ENCODE data around the gene BSX. TPM values are rescaled to one million over a fixed set of nuclear protein-coding genes. Genes with fewer than 3 reads are reported as not detected.

Gene BSX
- total RNA-seq, 2 experiments from 2014 or later, result not detected

DNA sequence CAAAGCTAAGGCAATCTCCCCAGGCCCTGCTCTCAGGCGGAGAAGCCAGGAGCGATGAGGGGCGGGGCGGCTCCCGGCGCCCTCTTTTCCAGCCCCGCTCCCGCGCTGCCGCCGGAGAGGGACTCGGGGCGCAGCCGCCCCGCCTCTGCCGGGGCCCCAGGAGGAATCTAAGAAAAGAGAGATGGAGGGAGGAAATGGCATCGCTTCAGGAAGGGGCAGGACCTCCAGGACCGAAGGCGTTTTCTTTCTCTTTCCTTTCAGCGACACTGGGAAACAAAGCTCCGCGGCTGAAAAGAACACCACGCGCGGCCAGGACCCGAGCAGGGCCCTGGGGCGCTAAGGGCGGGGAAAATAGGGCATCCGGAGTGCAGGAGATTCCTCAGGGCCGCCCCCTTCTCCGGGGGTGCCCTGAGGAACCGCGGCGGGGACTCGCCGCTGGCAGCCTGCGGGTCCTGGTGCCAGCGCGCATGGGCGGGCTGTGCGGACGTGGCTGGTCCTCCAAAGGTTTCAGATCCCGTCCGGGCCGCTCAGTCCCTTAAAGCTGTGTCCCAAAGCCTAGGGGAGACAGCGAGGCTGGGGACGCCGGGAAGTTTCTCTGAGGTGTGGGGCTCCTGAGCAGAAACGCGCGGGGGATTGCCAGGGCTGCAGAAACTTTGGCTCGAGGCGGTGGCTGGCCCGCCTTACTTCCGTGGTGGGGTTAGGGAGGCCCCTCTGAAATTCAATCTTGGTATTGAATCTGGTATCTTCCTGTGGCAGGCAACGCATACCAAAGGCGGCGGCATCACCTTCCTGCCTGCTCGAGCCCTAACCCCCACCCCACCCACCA lies 2.8 kb upstream of the BSX start:
- intact Hi-C loops (cut with micrococcal nuclease), result no loop called here
- ChIA-PET POLR2A (no interaction called here), CTCF (interaction anchor here (1.0 to 1.9 kb wide), 2 partner anchors 39 to 121 kb away, joined by 3 to 4 read pairs; no protein-coding TSS in a partner anchor)
- Mint-ChIP-seq H3K27ac (no peak overlapping the region), H3K36me3 (ENCODE audit: low read depth) (no peaks in the 10 kb centered on the region), H3K4me3 (peak overlapping the region; percentile 81), H3K4me1 (ENCODE audit: low read depth) (peaks cover 17% of the 10 kb centered on the region), H3K27me3 (peaks cover 74% of the 10 kb centered on the region), H3K9me3 (peaks cover 3% of the 10 kb centered on the region)
- peak; percentile 32 for DNase-seq
- ATAC-seq, result peak; percentile 61
- TF ChIP-seq, protein P1, sequence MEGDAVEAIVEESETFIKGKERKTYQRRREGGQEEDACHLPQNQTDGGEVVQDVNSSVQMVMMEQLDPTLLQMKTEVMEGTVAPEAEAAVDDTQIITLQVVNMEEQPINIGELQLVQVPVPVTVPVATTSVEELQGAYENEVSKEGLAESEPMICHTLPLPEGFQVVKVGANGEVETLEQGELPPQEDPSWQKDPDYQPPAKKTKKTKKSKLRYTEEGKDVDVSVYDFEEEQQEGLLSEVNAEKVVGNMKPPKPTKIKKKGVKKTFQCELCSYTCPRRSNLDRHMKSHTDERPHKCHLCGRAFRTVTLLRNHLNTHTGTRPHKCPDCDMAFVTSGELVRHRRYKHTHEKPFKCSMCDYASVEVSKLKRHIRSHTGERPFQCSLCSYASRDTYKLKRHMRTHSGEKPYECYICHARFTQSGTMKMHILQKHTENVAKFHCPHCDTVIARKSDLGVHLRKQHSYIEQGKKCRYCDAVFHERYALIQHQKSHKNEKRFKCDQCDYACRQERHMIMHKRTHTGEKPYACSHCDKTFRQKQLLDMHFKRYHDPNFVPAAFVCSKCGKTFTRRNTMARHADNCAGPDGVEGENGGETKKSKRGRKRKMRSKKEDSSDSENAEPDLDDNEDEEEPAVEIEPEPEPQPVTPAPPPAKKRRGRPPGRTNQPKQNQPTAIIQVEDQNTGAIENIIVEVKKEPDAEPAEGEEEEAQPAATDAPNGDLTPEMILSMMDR (IDR thresholded peaks at IDR 0.05), result no peak

DNA sequence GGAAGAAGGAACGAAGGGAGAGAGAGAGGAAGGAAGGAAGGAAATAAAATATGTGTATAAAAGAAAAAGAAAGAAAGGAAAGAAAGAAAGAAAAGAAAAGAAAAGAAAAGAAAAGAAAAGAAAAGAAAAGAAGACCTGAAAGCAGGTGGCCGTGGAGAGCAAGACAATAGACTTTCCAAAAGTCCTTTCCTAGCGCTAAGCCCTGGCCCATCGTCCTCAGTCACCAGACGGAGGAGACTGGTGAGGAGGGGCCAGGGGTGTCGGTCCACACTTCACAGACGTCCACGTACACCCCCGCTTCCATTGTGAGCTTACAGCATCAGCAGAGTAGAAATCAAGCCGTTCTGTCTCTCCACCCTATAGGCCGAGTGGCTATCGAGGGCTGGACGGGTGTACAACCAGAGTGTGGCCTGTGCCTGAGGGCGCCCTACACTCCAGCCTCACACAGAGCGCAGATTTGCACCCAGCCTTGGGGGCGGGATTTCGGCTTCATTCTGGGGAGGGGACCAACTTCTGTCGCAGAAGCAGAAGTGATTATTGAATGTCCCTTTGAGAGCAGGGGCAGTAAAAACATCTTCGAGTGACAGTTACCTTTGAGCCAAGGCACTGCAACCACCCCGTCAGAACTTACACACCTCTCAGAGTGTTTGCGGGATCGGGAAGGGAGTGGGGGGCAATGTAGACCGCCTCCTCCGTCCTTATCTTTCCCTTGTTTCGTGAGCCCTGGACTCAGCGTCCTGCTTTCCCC lies 2.0 kb upstream of the BSX start:
- ATAC-seq (no peak), DNase-seq (no peak)
- Mint-ChIP-seq H3K4me3 (peak overlapping the region; percentile 81), H3K27me3 (peaks cover 79% of the 10 kb centered on the region), H3K27ac (no peak overlapping the region), H3K4me1 (ENCODE audit: low read depth) (peaks cover 20% of the 10 kb centered on the region), H3K36me3 (ENCODE audit: low read depth) (no peaks in the 10 kb centered on the region), H3K9me3 (no peaks in the 10 kb centered on the region)
- TF ChIP-seq, protein P1 (IDR thresholded peaks at IDR 0.05), result no peak
- CTCF ChIA-PET, result no interaction called here
- intact Hi-C loops (cut with micrococcal nuclease), result no loop called here
- POLR2A ChIA-PET, result no interaction called here

DNA sequence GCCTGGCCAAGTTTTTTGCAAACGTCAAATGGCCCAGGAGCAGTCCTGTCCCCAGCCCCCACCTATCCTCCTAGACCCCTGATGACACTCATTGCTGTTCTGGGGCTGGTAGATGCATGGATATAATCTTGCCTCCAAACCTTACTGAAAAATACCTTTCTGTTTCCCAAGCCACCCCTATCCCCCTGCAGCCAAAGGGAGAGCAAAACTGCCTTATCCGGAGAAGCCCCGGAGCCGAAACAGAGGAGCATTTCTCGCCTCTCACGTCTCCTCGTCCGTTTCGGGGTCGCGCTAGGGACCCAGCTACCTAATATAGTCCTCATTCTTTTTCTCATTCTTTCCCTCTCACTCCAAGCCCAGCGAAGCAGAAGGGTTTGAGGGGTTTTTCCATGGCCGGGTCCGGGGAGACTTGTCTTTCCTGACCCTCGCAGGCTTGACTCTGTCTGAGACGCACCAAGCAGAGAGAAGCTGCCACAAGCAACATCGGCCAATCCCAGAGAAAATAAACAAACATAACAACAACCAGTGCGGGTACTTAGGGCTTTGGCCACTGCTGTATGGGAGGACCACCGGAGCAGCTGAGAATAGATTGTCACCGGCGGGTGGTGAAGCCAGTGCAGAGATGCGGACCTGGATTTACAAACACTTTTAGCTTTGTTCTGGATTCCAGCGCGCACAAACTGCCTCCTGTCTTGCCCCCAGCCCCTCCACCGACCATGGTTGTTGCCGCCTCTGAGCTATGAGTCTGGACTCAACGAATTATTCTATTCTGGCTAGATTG lies 1.6 kb downstream of the BSX start:
- ChIA-PET CTCF (interaction anchor here (1.6 kb wide), 1 partner anchor 41 kb away, joined by 5 read pairs; no protein-coding TSS in a partner anchor), POLR2A (no interaction called here)
- peaks cover 3% of the 10 kb centered on the region for H3K36me3 Mint-ChIP-seq (ENCODE audit: low read depth)
- H3K9me3 Mint-ChIP-seq, result no peaks in the 10 kb centered on the region
- H3K4me1 Mint-ChIP-seq (ENCODE audit: low read depth), result peaks cover 37% of the 10 kb centered on the region
- TF ChIP-seq, protein P1 (IDR thresholded peaks at IDR 0.05), result no peak
- peaks cover 85% of the 10 kb centered on the region for H3K27me3 Mint-ChIP-seq
- ATAC-seq (no peak), DNase-seq (no peak)
- H3K4me3 Mint-ChIP-seq, result no peak overlapping the region
- intact Hi-C loops (cut with micrococcal nuclease), result no loop called here
- H3K27ac Mint-ChIP-seq, result no peak overlapping the region

DNA sequence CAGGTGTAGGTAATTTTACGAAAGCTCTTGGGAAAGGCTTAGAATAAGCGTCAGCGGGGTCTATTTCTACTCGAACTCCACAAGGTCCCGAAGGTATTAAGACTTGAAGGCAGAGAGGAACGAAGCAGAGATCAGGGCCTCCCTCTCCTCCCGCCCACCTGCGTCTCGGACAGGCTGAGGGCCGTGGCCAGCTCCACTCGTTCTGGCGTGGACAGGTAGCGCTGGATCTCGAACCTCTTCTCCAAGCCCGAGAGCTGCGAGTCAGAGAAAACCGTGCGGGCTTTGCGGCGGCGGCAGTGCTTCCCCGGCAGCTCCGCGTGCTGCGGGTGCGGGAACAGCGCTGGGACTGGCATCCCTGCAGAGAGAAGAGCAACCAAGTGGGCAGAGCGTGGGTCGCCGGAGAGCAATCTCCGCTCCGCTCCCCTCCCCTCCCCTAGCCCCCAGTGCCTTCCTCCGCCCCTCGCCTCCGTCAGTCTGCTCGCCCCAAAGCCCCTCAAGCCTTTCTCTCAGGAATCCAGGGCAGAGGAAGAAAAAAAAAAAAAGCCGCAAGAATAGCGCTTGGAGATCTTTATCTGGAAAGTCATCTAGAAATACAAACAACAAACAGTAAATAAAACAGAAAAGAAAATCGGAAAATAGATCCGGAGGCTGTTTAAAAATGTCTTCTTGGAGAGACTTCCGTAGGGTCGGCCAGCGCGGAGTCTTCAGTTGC lies 2.4 kb downstream of the BSX start:
- Mint-ChIP-seq H3K27ac (no peak overlapping the region), H3K27me3 (peaks cover 86% of the 10 kb centered on the region), H3K36me3 (ENCODE audit: low read depth) (peaks cover 3% of the 10 kb centered on the region), H3K4me1 (ENCODE audit: low read depth) (peaks cover 37% of the 10 kb centered on the region), H3K4me3 (no peak overlapping the region), H3K9me3 (no peaks in the 10 kb centered on the region)
- POLR2A ChIA-PET, result no interaction called here
- DNase-seq (no peak), ATAC-seq (no peak)
- intact Hi-C loops (cut with micrococcal nuclease), result no loop called here
- CTCF ChIA-PET, result interaction anchor here (0.6 kb wide), 1 partner anchor 116 kb away, joined by 3 read pairs; no protein-coding TSS in a partner anchor
- TF ChIP-seq, protein P1 (IDR thresholded peaks at IDR 0.05), result no peak
